Hepatic stellate cell (primary cell): ENCODE results near the gene COBL.
"Not testable (repeated sequence)": the region's sequence is repeated elsewhere in the genome, so short reads cannot be mapped to it uniquely, and the experiment has no call there.

Experiments used
- DNase-seq: peaks from one replicate; pipeline ENCODE4 v3.0.0; 2011; ENCODE audit warnings: low spot score

COBL gene

GRCh38 chr7:50994753-50995319 lies 321.8 kb downstream of the COBL start:
- no peak for DNase-seq

GRCh38 chr7:50990214-50990613 lies 326.4 kb downstream of the COBL start:
- not testable (repeated sequence) for DNase-seq

GRCh38 chr7:50988988-50989387 lies 327.6 kb downstream of the COBL start:
- DNase-seq = no peak

GRCh38 chr7:50988465-50988864 lies 328.1 kb downstream of the COBL start:
- DNase-seq = no peak

- DNase-seq = no peak
Measured at GRCh38 chr7:50985096-50985495, 331.5 kb downstream of the COBL start.

GRCh38 chr7:50983850-50984249 lies 332.8 kb downstream of the COBL start:
- DNase-seq = no peak

- no peak for DNase-seq
Measured at GRCh38 chr7:50982626-50983025, 334.0 kb downstream of the COBL start.

- no peak for DNase-seq
Measured at GRCh38 chr7:50981743-50982142, 334.9 kb downstream of the COBL start.

- DNase-seq = no peak
Measured at GRCh38 chr7:50980411-50980810, 336.2 kb downstream of the COBL start.

- peak; percentile 19 for DNase-seq
Measured at GRCh38 chr7:50978633-50979215, 337.9 kb downstream of the COBL start.

GRCh38 chr7:50977421-50977820 lies 339.2 kb downstream of the COBL start:
- DNase-seq = no peak

- DNase-seq = no peak
Measured at GRCh38 chr7:50976064-50976463, 340.5 kb downstream of the COBL start.

GRCh38 chr7:50974240-50974639 lies 342.4 kb downstream of the COBL start:
- no peak for DNase-seq

GRCh38 chr7:50973814-50974213 lies 342.8 kb downstream of the COBL start:
- DNase-seq = no peak

GRCh38 chr7:50970092-50970491 lies 346.5 kb downstream of the COBL start:
- DNase-seq = no peak
